DMS153 (cell line): ENCODE data around the gene GRPEL2.

Experiments
- DNase-seq: peaks from one replicate; lab custom pipeline; 2025; lab: John Stamatoyannopoulos, UW

GRPEL2 gene, protein sequence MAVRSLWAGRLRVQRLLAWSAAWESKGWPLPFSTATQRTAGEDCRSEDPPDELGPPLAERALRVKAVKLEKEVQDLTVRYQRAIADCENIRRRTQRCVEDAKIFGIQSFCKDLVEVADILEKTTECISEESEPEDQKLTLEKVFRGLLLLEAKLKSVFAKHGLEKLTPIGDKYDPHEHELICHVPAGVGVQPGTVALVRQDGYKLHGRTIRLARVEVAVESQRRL

DNA sequence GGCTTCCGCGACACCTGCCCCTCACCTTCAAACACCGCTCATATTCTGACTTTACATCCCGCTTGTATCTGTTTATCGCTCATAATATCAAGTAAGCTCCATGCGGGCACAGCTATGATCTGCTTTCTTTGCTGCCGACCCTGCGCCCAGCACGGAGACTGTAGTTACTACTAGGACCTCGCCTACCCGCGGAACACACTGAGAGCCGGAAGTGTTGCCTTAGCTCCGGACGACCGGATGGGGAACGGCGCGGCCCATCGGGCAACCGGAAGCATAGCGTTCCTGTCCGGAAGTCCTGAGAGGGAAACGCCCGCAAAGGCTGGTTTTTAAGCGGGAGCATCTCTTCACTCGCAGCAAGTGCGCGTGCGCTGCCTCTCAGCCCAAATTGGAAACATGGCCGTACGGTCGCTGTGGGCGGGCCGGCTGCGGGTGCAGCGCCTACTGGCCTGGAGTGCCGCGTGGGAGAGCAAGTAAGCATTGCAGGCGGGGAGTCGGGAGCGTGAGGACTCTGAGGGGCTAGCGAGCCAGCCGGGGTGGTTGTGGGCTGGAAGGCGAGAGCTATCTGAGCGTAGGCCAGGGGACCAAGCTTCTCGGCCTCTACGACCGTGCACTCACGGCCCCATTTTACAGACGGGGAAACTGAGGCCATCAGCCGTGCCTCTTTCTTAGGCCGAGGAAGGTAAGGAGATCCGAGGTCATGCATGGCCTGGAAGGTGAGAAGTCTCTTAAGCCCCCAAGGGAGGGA, at the start of gene GRPEL2:
Gene GRPEL2 (plus strand): TSS at position 353 of the 745 bp plus-strand sequence. CDS start 41 bp downstream, at position 394.
- peak; percentile 89 for DNase-seq

DNA sequence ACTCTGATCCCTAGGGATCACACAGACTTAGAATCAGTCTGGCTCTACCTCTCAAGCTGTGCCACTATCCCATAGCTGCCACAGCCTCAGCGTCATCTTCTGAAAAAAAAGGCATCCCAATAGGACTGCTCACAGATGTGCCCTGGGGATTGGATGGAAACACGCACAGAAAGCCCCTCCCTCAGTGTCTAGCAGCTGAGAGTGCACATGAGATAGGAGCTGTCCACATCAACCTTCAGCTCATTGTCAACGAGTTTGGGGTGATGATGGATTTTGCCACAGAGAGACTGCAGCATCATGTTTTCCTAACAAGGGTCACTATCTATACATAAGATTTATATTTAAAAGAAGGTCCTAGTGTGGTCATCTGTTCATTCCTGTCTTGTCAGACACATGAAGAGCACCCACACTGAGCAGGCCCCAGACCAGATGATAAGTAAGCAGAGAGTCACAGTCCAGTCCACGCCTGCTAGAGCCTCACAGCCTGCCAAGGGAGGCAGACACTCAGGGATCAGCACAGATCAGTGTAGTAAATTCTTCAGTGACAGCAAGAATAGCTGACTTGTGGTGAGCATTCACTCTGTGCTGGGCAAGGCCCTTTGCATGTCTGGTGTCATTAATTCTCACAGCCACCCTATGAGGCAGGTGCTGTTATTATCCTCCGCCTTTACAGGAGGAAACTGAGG, 47.8 kb upstream of the GRPEL2 start:
- no peak for DNase-seq

DNA sequence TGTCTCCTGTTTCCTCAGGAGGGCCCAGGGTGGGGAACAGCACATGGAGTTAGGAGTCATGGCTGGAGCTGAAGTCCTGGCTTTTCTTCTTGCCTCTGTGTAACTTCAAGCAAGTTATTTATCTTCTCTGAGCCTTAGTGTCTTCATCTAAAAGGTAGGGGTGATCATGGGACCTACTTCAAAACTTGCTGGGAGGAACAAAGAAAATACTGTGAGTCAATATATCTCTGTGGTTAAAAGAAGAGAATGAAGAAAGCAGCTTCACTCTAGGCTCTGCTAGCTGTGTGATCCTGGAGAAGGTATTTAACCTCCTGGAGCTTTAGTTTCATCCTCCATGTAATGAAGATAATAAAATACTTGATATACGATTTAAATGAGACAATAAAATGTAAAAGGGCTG, 47.1 kb upstream of the GRPEL2 start:
- no peak for DNase-seq

DNA sequence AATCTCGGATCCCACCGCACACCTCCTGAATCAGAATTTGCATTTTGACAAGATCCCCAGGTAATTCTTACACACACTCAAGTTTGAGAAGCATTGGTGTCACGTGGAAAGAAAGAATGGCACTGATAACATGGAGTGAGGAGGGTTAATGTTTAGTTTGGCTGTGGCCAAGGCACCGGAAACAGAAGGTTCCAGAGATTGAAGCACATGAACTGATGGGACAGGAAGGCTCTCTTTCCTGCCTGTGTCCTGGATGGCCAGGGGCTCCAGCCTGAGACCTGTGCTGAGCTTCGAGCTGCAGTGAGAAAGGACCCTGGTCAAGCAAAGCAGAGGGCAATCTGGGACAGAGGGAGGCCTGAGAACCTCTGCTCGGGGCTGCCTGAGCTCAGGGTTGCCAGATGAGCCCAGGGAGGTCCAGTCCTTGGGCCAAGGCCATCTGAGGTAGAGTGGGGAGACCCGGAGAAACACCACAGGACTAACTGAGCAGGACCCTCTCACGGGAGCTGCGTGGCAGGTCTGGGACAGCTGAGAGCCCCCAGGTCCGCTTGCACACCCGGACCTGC, 46.4 kb upstream of the GRPEL2 start:
- DNase-seq, result no peak

GRCh38 chr5:149299451-149300054, 45.7 kb upstream of the GRPEL2 start:
- DNase-seq, result no peak

- DNase-seq, result no peak
These were observed 44.9 kb upstream of the GRPEL2 start for GRCh38 chr5:149300441-149300840.

DNA sequence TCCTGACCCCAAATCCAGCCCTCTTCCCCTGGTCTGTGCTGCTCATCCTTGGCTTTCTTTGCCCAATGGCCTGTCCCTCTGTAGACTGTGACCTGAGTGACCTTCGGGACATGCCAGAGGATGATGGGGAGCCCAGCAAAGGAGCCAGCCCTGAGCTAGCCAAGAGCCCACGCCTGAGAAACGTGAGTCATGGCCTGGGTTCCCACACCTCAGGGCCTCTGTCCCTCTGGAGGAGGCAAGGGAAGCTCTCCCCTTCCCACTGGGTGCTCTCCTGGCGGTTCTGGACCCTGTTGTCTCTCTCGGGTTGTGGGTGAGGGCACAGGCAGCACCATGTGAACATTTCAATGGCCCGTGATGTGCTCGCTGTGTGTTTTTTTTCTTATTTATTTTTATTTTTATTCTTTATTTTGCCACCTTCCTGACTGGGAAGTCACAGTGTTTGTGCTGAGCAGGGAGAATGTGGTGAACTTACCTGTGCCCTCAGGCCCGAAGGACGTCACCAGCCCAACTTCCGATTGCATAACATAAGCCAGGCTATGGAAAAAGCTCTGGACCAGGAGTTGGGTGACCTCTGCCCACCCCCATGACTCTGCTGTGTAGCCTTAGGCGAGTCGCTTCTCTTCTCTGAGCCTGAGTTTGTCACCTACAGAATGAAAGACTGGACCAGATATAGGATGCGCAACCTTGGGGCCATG, 44.1 kb upstream of the GRPEL2 start:
- no peak for DNase-seq

DNA sequence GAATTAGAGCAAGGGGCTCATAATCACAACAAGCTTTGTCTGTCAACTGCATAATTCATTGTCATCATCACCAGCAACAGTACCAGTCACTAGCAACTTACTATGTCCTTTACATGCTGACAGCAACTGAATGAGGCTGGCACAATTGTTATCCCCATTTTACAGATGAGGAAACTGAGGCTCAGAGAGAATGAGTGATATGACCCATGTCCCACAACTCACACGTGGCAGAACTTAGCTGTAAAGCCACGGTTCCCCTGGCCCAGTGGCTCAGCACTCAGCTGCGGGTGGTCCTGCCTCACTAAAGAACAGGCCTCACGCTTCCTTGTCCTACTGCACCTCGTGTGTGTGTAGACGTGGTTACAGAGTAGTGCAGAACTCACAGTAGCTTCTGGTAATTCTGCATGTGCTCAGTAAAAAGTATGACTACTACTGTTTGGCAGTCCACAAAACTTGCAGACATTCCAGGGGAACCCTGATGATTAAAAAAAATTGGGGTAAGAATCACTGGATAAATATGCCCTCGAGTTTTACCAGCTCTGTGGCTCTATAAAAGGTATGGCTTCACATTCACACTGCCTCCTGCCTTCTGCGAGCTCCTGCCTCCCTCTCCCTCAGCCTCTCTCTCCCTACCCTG, 43.4 kb upstream of the GRPEL2 start:
- DNase-seq, result no peak

DNA sequence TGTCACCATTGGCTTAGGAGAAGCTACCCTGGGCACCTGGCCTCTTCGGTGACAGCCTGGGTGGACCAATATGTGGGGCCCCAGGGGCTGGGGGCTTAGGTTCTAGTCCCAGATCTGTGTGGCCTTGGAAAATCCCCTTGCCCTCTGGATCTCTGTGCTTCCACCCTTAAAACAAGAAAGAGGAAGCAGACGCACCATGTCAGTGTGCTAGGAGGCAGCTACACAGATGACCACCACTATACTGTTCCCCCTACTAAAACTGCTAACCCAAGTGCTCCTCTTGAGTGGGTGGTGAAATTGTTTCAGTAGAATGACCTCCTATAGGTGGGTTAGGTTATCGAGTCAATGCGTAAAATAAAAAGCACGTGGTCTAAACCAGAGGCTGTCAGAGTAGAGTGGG, 42.7 kb upstream of the GRPEL2 start:
- DNase-seq, result no peak

GRCh38 chr5:149303210-149303609, 42.1 kb upstream of the GRPEL2 start:
- DNase-seq, result no peak

GRCh38 chr5:149304195-149305078, 40.9 kb upstream of the GRPEL2 start:
- no peak for DNase-seq

GRCh38 chr5:149309354-149309753, 35.9 kb upstream of the GRPEL2 start:
- DNase-seq, result no peak

DNA sequence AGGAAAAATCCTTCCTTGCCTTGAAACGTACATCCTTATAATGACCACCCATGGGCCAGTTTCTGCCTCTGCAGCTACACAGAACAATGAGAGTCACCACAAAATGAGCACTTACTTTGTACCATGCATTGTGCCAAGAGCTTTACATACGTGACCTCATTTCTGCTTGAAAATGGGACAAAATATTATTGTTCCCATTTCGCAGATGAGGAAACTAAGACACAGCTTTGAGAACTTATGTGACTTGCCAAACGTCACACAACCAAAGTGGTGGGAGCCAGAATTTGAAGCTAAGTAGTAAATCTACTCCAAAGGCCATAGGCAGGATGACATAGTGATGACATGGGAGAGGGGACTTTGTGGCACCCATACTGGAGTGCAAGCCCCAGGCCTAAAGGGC, 34.8 kb upstream of the GRPEL2 start:
- no peak for DNase-seq

GRCh38 chr5:149310947-149311658, 34.2 kb upstream of the GRPEL2 start:
- no peak for DNase-seq

DNA sequence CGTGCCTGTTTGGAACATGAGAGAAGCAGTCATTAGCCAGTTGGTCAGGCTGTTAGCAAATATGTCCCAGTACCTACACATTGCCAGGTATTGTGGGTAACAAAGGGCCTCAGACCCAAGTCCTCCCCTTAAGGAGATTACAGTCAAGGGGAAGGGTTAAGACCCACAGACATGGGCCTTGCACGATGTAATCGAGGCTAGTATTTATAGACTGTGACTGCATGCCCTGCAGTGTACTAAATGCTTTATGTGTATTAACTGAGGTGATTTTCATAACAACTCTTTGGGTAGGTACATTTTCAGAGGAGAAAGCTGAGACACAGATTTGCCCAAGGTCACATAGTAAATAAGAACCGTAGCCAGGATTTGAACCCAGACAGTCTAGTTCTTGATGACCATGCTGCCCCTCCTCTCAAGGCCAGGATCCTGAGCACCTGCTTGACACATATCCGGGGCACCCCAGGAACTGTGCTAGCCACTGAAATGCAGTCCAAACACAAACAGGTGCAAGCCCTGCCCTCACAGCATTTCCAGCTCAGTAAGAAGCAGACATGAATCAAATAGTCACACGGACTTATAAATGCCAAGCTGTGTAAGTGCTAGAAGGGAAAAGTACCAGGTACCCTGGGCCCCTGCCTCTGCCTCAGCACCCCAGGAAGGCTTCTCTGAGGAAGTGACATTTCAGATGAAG, 32.0 kb upstream of the GRPEL2 start:
- no peak for DNase-seq

GRCh38 chr5:149314571-149315111, 30.7 kb upstream of the GRPEL2 start:
- DNase-seq, result no peak

GRCh38 chr5:149315753-149316152, 29.5 kb upstream of the GRPEL2 start:
- DNase-seq, result no peak

GRCh38 chr5:149317281-149318048, 27.8 kb upstream of the GRPEL2 start:
- no peak for DNase-seq
